ENCODE measurements around the gene ZNF69.
"Not testable (repeated sequence)": the region's sequence is repeated elsewhere in the genome, so short reads cannot be mapped to it uniquely, and the experiment has no call there.

The ZNF69 gene

GRCh38 chr19:11887611-11888531, at the start of gene ZNF69:
Gene ZNF69 (plus strand): TSS chr19:11887782. CDS start chr19:11887924, 142 bp downstream.
- peak; percentile 82 to 88 for ATAC-seq

GRCh38 chr19:11843722-11844121, 43.9 kb upstream of the ZNF69 start:
- no peak for ATAC-seq

GRCh38 chr19:11847615-11848014, 40.0 kb upstream of the ZNF69 start:
- not testable (repeated sequence) for ATAC-seq

- ATAC-seq, result no peak
Measured at GRCh38 chr19:11848200-11848593, 39.4 kb upstream of the ZNF69 start.

- peak; percentile 100 for ATAC-seq
Measured at GRCh38 chr19:11848594-11849469, 38.8 kb upstream of the ZNF69 start, which contains the start of gene ZNF439. Gene ZNF439 (plus strand): TSS chr19:11848726. CDS start chr19:11848868, 142 bp downstream.

GRCh38 chr19:11850289-11850688, 37.3 kb upstream of the ZNF69 start:
- not testable (repeated sequence) for ATAC-seq

- no peak for ATAC-seq
Measured at GRCh38 chr19:11853358-11853757, 34.2 kb upstream of the ZNF69 start.

GRCh38 chr19:11856596-11857250, 30.9 kb upstream of the ZNF69 start:
- no peak for ATAC-seq

DNA sequence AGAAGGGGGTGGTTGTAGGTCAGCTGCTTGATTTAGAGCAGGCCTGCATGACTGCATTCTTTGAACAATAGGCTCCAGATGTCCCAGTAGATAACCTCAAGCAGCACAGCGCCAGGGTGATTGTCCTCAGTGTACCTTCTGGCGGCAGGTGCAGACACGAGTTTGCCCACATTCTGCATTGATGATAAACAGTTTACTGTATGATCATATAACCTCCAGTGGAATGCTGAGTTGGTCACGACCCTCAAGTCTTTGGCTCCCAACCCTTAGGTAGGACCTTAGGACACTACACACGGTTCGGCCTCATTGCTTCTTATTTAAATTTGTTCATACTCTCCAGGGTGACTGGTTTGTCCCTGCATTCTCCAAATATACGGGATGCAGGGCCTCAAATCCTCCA, 26.9 kb upstream of the ZNF69 start:
- no peak for ATAC-seq

- ATAC-seq, result no peak
Measured at GRCh38 chr19:11861301-11861700, 26.3 kb upstream of the ZNF69 start.

GRCh38 chr19:11867766-11868165, 19.8 kb upstream of the ZNF69 start:
- ATAC-seq, result not testable (repeated sequence)

DNA sequence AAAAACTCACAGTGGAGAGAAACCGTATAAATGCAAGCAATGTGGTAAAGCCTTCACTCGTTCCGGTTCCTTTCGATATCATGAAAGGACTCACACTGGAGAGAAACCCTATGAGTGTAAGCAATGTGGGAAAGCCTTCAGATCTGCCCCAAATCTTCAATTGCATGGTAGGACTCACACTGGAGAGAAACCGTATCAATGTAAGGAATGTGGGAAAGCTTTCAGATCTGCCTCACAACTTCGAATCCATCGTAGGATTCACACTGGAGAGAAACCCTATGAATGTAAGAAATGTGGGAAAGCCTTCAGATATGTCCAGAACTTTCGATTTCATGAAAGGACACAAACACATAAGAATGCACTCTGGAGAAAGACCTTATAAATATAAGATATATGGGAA, 19.4 kb upstream of the ZNF69 start:
- ATAC-seq, result no peak

GRCh38 chr19:11872624-11873023, 15.0 kb upstream of the ZNF69 start:
- no peak for ATAC-seq

GRCh38 chr19:11873762-11874161, 13.8 kb upstream of the ZNF69 start:
- ATAC-seq, result no peak

DNA sequence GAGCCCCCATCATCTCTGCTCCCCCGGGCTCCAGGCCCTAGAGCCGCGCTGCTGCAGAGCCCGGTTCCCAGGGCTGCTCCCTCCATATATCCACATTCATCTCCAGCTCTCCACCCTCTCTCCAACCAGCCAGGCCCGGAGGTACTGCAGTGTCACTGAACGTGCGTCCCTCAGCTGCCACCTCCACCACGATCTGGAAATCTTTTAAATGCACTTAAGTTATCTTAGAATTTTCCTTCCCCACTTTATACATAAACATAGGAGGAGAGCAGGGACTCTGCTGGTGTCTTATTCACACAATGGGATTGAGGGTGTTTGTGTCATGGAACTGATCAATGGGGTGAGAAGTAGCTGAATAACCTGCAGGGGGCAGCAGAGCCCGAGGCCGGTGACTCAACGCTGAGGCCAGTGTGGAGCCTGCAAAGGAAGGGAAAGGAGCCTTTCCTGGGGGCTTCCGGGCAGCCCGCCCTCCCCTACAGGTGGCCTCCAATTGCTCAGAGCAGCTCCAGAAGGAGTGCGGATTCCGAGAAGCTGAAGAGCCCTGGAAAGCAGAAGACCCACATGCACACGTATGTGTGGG, 7.8 kb upstream of the ZNF69 start:
- ATAC-seq, result peak; percentile 41 to 44

DNA sequence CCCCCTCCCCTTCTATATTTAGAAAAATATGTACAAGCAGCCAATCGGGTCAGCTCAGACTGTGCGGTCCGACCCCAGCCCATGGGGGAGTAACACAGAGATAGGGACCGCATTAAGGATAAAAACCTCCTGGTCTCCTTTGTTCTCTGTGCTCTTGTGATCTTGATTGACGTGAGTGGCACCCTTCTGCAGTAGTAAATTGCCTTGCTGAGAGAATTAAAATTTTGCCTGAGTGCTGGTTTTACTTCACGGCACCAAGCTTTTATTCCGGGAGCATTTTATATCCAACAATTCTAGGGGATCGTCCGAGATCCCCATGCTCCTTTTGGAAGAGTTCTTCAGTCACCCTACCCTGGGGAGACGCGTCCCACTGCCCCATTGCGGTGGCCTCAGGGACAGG, 7.0 kb upstream of the ZNF69 start:
- no peak for ATAC-seq

DNA sequence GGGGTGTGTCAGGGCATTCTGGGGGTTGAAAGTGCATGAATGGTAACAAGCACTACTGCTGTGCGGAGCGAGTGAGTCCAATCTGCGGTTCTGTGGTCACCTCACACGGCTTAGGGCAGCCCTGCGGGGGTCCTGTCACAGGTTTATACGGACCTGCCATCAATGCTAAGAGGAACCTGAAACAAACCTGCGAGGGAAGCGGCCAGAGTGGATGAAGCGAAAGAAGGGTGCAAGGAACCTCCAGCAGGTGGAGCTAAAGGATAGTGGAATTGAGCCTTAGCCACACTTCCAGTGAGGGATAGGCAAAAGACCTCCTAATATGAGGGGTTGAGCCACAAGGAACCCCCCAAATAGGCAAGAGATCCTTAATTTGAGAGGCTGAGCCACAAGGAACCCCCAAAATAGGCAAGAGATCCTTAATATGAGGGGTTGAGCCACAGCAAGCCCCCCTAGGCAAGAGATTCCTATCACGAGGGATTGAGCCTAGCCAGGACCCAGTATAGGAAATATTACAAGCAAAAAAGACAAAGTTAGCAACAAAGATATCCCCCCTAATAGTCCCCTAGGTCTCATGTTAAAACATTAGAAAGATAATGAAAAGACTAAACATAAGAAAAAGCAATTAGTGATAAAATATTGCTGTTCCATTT, 6.3 kb upstream of the ZNF69 start:
- peak in 1 of 2 donors; percentile 49 for ATAC-seq

DNA sequence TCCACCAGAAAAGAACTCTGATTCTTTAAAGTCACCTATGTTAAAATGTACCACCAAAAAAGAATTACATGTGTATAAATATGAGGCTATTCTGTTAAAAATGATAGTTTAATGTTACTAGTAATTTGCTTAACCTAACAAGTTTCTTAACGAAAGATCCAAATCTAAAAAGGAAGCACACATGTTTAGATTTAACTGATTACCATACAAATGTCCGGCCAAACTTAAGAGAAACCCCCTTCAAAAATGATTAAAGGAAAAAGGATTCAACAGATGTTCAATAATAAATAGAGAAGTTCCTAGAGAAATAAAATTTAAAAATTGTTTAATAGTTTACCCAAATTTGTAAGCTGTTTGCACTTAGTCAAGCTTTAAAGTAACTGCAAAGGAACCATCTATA, 5.0 kb upstream of the ZNF69 start:
- ATAC-seq, result no peak

DNA sequence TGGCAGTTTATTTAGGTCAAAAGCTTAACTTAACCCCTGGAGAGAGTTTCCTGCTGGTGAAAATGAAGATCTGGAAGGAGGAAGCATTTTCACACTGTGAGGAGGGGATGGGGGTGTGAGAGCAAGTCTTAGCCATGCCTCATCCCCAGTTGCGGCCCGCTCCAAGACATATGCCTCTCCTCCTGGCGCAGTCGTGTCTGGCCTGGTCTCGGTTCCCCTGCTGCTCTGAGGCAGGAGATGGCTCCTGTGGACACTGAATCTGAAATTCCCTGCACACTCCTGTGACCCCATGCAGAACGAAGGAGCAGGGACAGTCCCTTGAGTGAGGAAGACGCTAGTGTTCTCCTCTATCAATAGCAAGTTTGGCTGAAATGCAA, 360 bp upstream of the ZNF69 start:
- no peak for ATAC-seq

DNA sequence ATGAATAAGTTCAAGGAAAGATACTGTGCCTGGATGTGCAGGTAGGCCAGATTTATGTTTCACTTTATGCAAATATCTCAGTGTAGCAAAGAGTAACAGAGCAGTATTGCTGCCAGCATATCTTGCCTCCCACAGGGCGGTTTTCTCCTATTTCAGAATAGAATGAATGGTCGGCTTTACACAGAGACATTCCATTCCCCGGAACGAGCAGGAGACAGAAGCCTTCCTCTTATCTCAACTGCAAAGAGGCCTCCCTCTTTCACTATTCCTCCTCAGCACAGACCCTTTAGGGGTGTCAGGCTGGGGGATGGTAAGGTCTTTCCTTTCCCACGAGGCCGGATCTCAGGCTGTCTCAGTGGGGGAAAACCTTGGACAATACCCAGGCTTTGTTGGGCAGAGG, 2.3 kb downstream of the ZNF69 start:
- ATAC-seq, result not testable (repeated sequence)

GRCh38 chr19:11890634-11891033, 3.1 kb downstream of the ZNF69 start:
- no peak for ATAC-seq

GRCh38 chr19:11894851-11895250, 7.3 kb downstream of the ZNF69 start:
- no peak for ATAC-seq
